ENCODE data around the gene ZC3HAV1.

- TF ChIP-seq CTCF (IDR thresholded peaks at IDR 0.05 in 8 of 11, conservative IDR thresholded peaks at IDR 0.05 in 3 of 11) (no peak), POLR2A (IDR thresholded peaks at IDR 0.05) (no peak), POLR2AphosphoS5 (IDR thresholded peaks at IDR 0.05) (no peak)
Measured at GRCh38 chr7:139058943-139059342, 50.6 kb downstream of the ZC3HAV1 start.

All from spleen (tissue), 7 donors.